ENCODE results near the gene REM1.

GRCh38 chr20:31516166-31516565, 41.1 kb downstream of the REM1 start:
- TF ChIP-seq CTCF (IDR thresholded peaks at IDR 0.05 in 4 of 5, conservative IDR thresholded peaks at IDR 0.05 in 1 of 5) (no peak), POLR2A (IDR thresholded peaks at IDR 0.05) (no peak)
